ENCODE data around the gene SCUBE2. TPM values are rescaled to one million over a fixed set of nuclear protein-coding genes. Genes with fewer than 3 reads are reported as not detected.

The SCUBE2 gene
- total and polyA plus RNA-seq, 2 of the 4 experiments (the other 2 are of a cell fraction): 0.43 to 0.72 TPM

- H2AFZ ChIP-seq (replicated peaks; ENCODE audit: low read length, poor library complexity): no peak overlapping the region
- no peaks in the 10 kb centered on the region for H3K9me3 ChIP-seq (ENCODE audit: control insufficient read depth, insufficient read depth, low read length)
- H4K8ac ChIP-seq (ENCODE audit: low read depth in 2 of 2, low read length in 2 of 2): no peak overlapping the region
- H3K79me1 ChIP-seq (ENCODE audit: low read depth in 1 of 2, low read length in 2 of 2): no peaks in the 10 kb centered on the region
- H3K36me3 ChIP-seq (ENCODE audit: control insufficient read depth, insufficient read depth, low read length): no peaks in the 10 kb centered on the region
- no peaks in the 10 kb centered on the region for H4K20me1 ChIP-seq (ENCODE audit: insufficient read depth, low read length)
- H2BK5ac ChIP-seq (ENCODE audit: low read depth, low read length, poor library complexity, severe bottlenecking): no peak overlapping the region
- no peak overlapping the region for H4K5ac ChIP-seq (ENCODE audit: low read depth, low read length)
- H3K4me2 ChIP-seq (ENCODE audit: low read depth, low read length): no peak overlapping the region
- no peak overlapping the region for H3K56ac ChIP-seq (ENCODE audit: extremely low read depth, insufficient read depth, low read length)
- H2BK20ac ChIP-seq (ENCODE audit: low read depth, low read length): no peak overlapping the region
- no peak overlapping the region for H3K23ac ChIP-seq (ENCODE audit: low read depth, low read length)
- intact Hi-C loops (cut with micrococcal nuclease): no loop called here
- H4K91ac ChIP-seq (ENCODE audit: insufficient read depth, low read depth, low read length): no peak overlapping the region
- no peaks in the 10 kb centered on the region; the same call in 1 of the 2 replicates for H3K9me1 ChIP-seq (ENCODE audit: insufficient read depth, low read length)
- BruUV-seq (replicated peaks): no TSS peak
- TF ChIP-seq CEBPB (IDR thresholded peaks at IDR 0.05; ENCODE audit: low read depth, low read length): no peak
- TF ChIP-seq RFX5 (IDR thresholded peaks at IDR 0.05; ENCODE audit: low read depth, low read length): no peak
- TF ChIP-seq CTCF (conservative IDR thresholded peaks at IDR 0.05; ENCODE audit: low read depth, low read length): no peak
- no peak for TF ChIP-seq MAFK (IDR thresholded peaks at IDR 0.05; ENCODE audit: low read depth, low read length)
- TF ChIP-seq FOS (IDR thresholded peaks at IDR 0.05; ENCODE audit: low read depth, low read length): no peak
- TF ChIP-seq POLR2A (IDR thresholded peaks at IDR 0.05; ENCODE audit: low read depth, low read length): no peak
- TF ChIP-seq USF2 (IDR thresholded peaks at IDR 0.05; ENCODE audit: low read depth, low read length): no peak
- no peak for TF ChIP-seq MXI1 (IDR thresholded peaks at IDR 0.05; ENCODE audit: borderline replicate concordance, low read depth, low read length)
- TF ChIP-seq NFE2L2 (IDR thresholded peaks at IDR 0.05; ENCODE audit: low read depth, low read length): no peak
- TF ChIP-seq RCOR1 (IDR thresholded peaks at IDR 0.05; ENCODE audit: insufficient replicate concordance, low read length): no peak
- no peak for TF ChIP-seq RAD21 (IDR thresholded peaks at IDR 0.05; ENCODE audit: low read length)
- no peaks in the 10 kb centered on the region for H3K27me3 ChIP-seq (ENCODE audit: control insufficient read depth, insufficient read depth, low read length)
- no peak overlapping the region for H3K4ac ChIP-seq (ENCODE audit: low read depth, low read length)
- ATAC-seq (ENCODE audit: low read depth) (no peak), DNase-seq (no peak)
- no peak overlapping the region for H3K14ac ChIP-seq (replicated peaks; ENCODE audit: low read depth, low read length)
- no peak overlapping the region for H3K9ac ChIP-seq (ENCODE audit: low read depth, low read length)
- 70% methylated on average over 3 of the region's 9 CpGs; no CpG with 5 or more reads in 1 of the 2 experiments for WGBS, 2 experiments (ENCODE audit: extremely low coverage in 2 of 2, insufficient read length in 1 of 2)
- no peak overlapping the region for H2BK120ac ChIP-seq (ENCODE audit: low read depth, low read length)
- no peak overlapping the region for H3K4me3 ChIP-seq (ENCODE audit: insufficient read depth, low read depth, low read length)
- in situ Hi-C loops (cut with MboI; ENCODE audit: low sequenced_read_pairs): no loop called here
- no peak overlapping the region for H3K18ac ChIP-seq (ENCODE audit: low read depth, low read length)
- dilution Hi-C loops (cut with HindIII; ENCODE audit: low sequenced_read_pairs, unreplicated experiment): no loop called here
- CTCF ChIA-PET: interaction anchor here (1.1 kb wide), 1 partner anchor 8 kb away, joined by 3 read pairs; no protein-coding TSS in a partner anchor
- no peak overlapping the region for H2AK9ac ChIP-seq (replicated peaks; ENCODE audit: low read depth, low read length, poor library complexity)
- POLR2A ChIA-PET (ENCODE audit: unreplicated experiment): no interaction called here
- no peak overlapping the region for H2AK5ac ChIP-seq (ENCODE audit: low read depth, low read length)
- no peak overlapping the region for H2BK15ac ChIP-seq (ENCODE audit: low read depth, low read length)
- H3K4me1 ChIP-seq (ENCODE audit: control insufficient read depth, insufficient read depth, low read length): no peaks in the 10 kb centered on the region
- no peak overlapping the region for H3K27ac ChIP-seq (ENCODE audit: insufficient read depth, low read length)
Observed at GRCh38 chr11:9070749-9071491, 20.5 kb downstream of the SCUBE2 start.

Measured in IMR-90 (cell line).